Suprapubic skin (tissue), 3 donors: Measurements from ENCODE around the gene LRPPRC.

Experiments used
- EP300 ChIP-seq: sonication (generic); formaldehyde crosslinking; IDR thresholded peaks from one replicate; pipeline ENCODE4 v1.6.1; 2017; ENCODE audit warnings: antibody characterized with exemption
- POLR2A ChIP-seq, 2 donors: fragments of 450-650 bp; IDR thresholded peaks; one replicate each; pipeline ENCODE4 v1.6.1; 2017; ENCODE audit warnings: antibody characterized with exemption in 2 of 2, mild to moderate bottlenecking in 2 of 2, moderate library complexity in 2 of 2
- TF ChIP-seq, protein P1 (sequence below), 2 donors: fragments of 200-600 bp in 1 of 2; fragments of 450-650 bp in 1 of 2; sonication (generic) in 1 of 2; IDR thresholded peaks; one replicate each; pipeline ENCODE4 v1.5.1; 2016 to 2019; ENCODE audit warnings: antibody characterized with exemption in 2 of 2, mild to moderate bottlenecking in 1 of 2, moderate library complexity in 1 of 2

- TF ChIP-seq, protein P1, sequence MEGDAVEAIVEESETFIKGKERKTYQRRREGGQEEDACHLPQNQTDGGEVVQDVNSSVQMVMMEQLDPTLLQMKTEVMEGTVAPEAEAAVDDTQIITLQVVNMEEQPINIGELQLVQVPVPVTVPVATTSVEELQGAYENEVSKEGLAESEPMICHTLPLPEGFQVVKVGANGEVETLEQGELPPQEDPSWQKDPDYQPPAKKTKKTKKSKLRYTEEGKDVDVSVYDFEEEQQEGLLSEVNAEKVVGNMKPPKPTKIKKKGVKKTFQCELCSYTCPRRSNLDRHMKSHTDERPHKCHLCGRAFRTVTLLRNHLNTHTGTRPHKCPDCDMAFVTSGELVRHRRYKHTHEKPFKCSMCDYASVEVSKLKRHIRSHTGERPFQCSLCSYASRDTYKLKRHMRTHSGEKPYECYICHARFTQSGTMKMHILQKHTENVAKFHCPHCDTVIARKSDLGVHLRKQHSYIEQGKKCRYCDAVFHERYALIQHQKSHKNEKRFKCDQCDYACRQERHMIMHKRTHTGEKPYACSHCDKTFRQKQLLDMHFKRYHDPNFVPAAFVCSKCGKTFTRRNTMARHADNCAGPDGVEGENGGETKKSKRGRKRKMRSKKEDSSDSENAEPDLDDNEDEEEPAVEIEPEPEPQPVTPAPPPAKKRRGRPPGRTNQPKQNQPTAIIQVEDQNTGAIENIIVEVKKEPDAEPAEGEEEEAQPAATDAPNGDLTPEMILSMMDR (IDR thresholded peaks at IDR 0.05): no peak
- TF ChIP-seq EP300 (no peak), POLR2A (IDR thresholded peaks at IDR 0.05) (no peak)
Measured at GRCh38 chr2:43998263-43998662, 2.5 kb upstream of the LRPPRC start.
